A673 (cell line): ENCODE results near the gene RNF208.
"Not testable (repeated sequence)": the region's sequence is repeated elsewhere in the genome, so short reads cannot be mapped to it uniquely, and the experiment has no call there.

Experiments used
- EZH2 ChIP-seq: fragments of 200-600 bp; sonication (generic); IDR thresholded peaks from 2 replicates; pipeline ENCODE4 v1.6.1; 2017; ENCODE audit warnings: borderline replicate concordance, low read depth, mild to moderate bottlenecking, mixed read lengths, antibody characterized with exemption, low read length; ENCODE audit not compliant: poor library complexity, severe bottlenecking
- TF ChIP-seq, protein P1 (sequence below): fragments of 300-800, 200-600 bp; sonication (generic); conservative IDR thresholded peaks from 2 replicates; pipeline ENCODE4 v1.5.1; 2017; ENCODE audit warnings: low read depth, mild to moderate bottlenecking, antibody characterized with exemption, low read length, moderate library complexity, mixed read lengths

- TF ChIP-seq, protein P1, sequence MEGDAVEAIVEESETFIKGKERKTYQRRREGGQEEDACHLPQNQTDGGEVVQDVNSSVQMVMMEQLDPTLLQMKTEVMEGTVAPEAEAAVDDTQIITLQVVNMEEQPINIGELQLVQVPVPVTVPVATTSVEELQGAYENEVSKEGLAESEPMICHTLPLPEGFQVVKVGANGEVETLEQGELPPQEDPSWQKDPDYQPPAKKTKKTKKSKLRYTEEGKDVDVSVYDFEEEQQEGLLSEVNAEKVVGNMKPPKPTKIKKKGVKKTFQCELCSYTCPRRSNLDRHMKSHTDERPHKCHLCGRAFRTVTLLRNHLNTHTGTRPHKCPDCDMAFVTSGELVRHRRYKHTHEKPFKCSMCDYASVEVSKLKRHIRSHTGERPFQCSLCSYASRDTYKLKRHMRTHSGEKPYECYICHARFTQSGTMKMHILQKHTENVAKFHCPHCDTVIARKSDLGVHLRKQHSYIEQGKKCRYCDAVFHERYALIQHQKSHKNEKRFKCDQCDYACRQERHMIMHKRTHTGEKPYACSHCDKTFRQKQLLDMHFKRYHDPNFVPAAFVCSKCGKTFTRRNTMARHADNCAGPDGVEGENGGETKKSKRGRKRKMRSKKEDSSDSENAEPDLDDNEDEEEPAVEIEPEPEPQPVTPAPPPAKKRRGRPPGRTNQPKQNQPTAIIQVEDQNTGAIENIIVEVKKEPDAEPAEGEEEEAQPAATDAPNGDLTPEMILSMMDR, result not testable (repeated sequence)
- TF ChIP-seq EZH2, result not testable (repeated sequence)
Measured at GRCh38 chr9:137239541-137240200, 17.6 kb upstream of the RNF208 start.
